ENCODE results near the gene HMHB1.

HMHB1 gene

GRCh38 chr5:143791848-143792731 is 19.9 kb upstream of the HMHB1 start:
- ATAC-seq, result no peak
- TF ChIP-seq, protein P1, sequence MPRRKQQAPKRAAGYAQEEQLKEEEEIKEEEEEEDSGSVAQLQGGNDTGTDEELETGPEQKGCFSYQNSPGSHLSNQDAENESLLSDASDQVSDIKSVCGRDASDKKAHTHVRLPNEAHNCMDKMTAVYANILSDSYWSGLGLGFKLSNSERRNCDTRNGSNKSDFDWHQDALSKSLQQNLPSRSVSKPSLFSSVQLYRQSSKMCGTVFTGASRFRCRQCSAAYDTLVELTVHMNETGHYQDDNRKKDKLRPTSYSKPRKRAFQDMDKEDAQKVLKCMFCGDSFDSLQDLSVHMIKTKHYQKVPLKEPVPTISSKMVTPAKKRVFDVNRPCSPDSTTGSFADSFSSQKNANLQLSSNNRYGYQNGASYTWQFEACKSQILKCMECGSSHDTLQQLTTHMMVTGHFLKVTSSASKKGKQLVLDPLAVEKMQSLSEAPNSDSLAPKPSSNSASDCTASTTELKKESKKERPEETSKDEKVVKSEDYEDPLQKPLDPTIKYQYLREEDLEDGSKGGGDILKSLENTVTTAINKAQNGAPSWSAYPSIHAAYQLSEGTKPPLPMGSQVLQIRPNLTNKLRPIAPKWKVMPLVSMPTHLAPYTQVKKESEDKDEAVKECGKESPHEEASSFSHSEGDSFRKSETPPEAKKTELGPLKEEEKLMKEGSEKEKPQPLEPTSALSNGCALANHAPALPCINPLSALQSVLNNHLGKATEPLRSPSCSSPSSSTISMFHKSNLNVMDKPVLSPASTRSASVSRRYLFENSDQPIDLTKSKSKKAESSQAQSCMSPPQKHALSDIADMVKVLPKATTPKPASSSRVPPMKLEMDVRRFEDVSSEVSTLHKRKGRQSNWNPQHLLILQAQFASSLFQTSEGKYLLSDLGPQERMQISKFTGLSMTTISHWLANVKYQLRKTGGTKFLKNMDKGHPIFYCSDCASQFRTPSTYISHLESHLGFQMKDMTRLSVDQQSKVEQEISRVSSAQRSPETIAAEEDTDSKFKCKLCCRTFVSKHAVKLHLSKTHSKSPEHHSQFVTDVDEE (CRISPR knock-in tag; IDR thresholded peaks at IDR 0.05), result no peak
- TF ChIP-seq GLIS3 (CRISPR knock-in tag; IDR thresholded peaks at IDR 0.05) (no peak), OSR1 (CRISPR knock-in tag; IDR thresholded peaks at IDR 0.05) (no peak), ZNF565 (CRISPR knock-in tag; conservative IDR thresholded peaks at IDR 0.05; ENCODE audit: low read depth) (no peak), ZFP30 (CRISPR knock-in tag; IDR thresholded peaks at IDR 0.05) (no peak), POU6F1 (CRISPR knock-in tag; IDR thresholded peaks at IDR 0.05; ENCODE audit: borderline replicate concordance, low read depth) (no peak), PPARA (CRISPR knock-in tag; IDR thresholded peaks at IDR 0.05; ENCODE audit: borderline replicate concordance) (no peak), BACH2 (CRISPR knock-in tag; IDR thresholded peaks at IDR 0.05; ENCODE audit: borderline replicate concordance) (no peak), TOX (CRISPR knock-in tag; IDR thresholded peaks at IDR 0.05; ENCODE audit: borderline replicate concordance) (no peak), ISL1 (CRISPR knock-in tag; IDR thresholded peaks at IDR 0.05) (no peak), ARNTL (CRISPR knock-in tag; IDR thresholded peaks at IDR 0.05; ENCODE audit: borderline replicate concordance, low read depth) (no peak), ZNF70 (CRISPR knock-in tag; IDR thresholded peaks at IDR 0.05) (no peak), TCF4 (CRISPR knock-in tag; IDR thresholded peaks at IDR 0.05; ENCODE audit: borderline replicate concordance) (no peak), ZC3H10 (CRISPR knock-in tag; IDR thresholded peaks at IDR 0.05) (no peak), CREB5 (CRISPR knock-in tag; IDR thresholded peaks at IDR 0.05; ENCODE audit: low read depth) (no peak), RARB (CRISPR knock-in tag; IDR thresholded peaks at IDR 0.05) (no peak)

- TF ChIP-seq SNAI2 (CRISPR knock-in tag; IDR thresholded peaks at IDR 0.05), result no peak
- TF ChIP-seq CSDC2 (CRISPR knock-in tag; IDR thresholded peaks at IDR 0.05), result no peak
- no peak for TF ChIP-seq ARNTL (CRISPR knock-in tag; IDR thresholded peaks at IDR 0.05; ENCODE audit: borderline replicate concordance, low read depth)
- TF ChIP-seq PPARA (CRISPR knock-in tag; IDR thresholded peaks at IDR 0.05; ENCODE audit: borderline replicate concordance), result no peak
- TF ChIP-seq, protein P1 (CRISPR knock-in tag; IDR thresholded peaks at IDR 0.05), result no peak
- no peak for TF ChIP-seq ZC3H10 (CRISPR knock-in tag; IDR thresholded peaks at IDR 0.05)
- no peak for TF ChIP-seq ESRRG (CRISPR knock-in tag; IDR thresholded peaks at IDR 0.05)
- no peak for TF ChIP-seq POU6F1 (CRISPR knock-in tag; IDR thresholded peaks at IDR 0.05; ENCODE audit: borderline replicate concordance, low read depth)
- no peak for TF ChIP-seq ISL1 (CRISPR knock-in tag; IDR thresholded peaks at IDR 0.05)
- TF ChIP-seq GLIS3 (CRISPR knock-in tag; IDR thresholded peaks at IDR 0.05), result no peak
- TF ChIP-seq CREB5 (CRISPR knock-in tag; IDR thresholded peaks at IDR 0.05; ENCODE audit: low read depth), result no peak
- no peak for TF ChIP-seq ZFP30 (CRISPR knock-in tag; IDR thresholded peaks at IDR 0.05)
- no peak for TF ChIP-seq ZNF8 (CRISPR knock-in tag; IDR thresholded peaks at IDR 0.05)
- TF ChIP-seq, protein P2, sequence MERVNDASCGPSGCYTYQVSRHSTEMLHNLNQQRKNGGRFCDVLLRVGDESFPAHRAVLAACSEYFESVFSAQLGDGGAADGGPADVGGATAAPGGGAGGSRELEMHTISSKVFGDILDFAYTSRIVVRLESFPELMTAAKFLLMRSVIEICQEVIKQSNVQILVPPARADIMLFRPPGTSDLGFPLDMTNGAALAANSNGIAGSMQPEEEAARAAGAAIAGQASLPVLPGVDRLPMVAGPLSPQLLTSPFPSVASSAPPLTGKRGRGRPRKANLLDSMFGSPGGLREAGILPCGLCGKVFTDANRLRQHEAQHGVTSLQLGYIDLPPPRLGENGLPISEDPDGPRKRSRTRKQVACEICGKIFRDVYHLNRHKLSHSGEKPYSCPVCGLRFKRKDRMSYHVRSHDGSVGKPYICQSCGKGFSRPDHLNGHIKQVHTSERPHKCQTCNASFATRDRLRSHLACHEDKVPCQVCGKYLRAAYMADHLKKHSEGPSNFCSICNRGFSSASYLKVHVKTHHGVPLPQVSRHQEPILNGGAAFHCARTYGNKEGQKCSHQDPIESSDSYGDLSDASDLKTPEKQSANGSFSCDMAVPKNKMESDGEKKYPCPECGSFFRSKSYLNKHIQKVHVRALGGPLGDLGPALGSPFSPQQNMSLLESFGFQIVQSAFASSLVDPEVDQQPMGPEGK (CRISPR knock-in tag; IDR thresholded peaks at IDR 0.05; ENCODE audit: borderline replicate concordance), result no peak
- ATAC-seq, result no peak
Measured at GRCh38 chr5:143793249-143793648, 18.7 kb upstream of the HMHB1 start.
